HepG2 (cell line): ENCODE results near the gene SNX9. TPM values are rescaled to one million over a fixed set of nuclear protein-coding genes. Genes with fewer than 3 reads are reported as not detected.

Experiments used
- CBFB ChIP-seq: sonication (generic); formaldehyde crosslinking; IDR thresholded peaks from 2 replicates; pipeline ENCODE4 v1.4.0; 2020; ENCODE audit warnings: missing genetic modification reagents
- EEA1 ChIP-seq: sonication (generic); formaldehyde crosslinking; IDR thresholded peaks from 2 replicates; pipeline ENCODE4 v1.5.1; 2020; ENCODE audit warnings: mild to moderate bottlenecking, missing genetic modification reagents, borderline replicate concordance
- NR2F6 ChIP-seq, 2 experiments: IDR thresholded peaks; 2 replicates each; pipeline ENCODE4 v1.6.1; 2016; ENCODE audit warnings: antibody characterized with exemption in 1 of 2, mild to moderate bottlenecking in 1 of 2
- RBM39 ChIP-seq: fragments of 200-400 bp; formaldehyde crosslinking; IDR thresholded peaks from one replicate; pipeline ENCODE4 v1.6.1; 2018; ENCODE audit warnings: antibody characterized with exemption, mild to moderate bottlenecking, low read depth, low read length; ENCODE audit not compliant: poor library complexity, severe bottlenecking
- REL ChIP-seq: sonication (generic); formaldehyde crosslinking; conservative IDR thresholded peaks from 2 replicates; pipeline ENCODE4 v1.8.0; 2022; ENCODE audit warnings: mild to moderate bottlenecking, missing genetic modification reagents, moderate library complexity
- ZBTB20 ChIP-seq: sonication (generic); formaldehyde crosslinking; IDR thresholded peaks from 2 replicates; pipeline ENCODE4 v1.8.1; 2023; ENCODE audit warnings: missing genetic modification reagents, low read depth, mild to moderate bottlenecking, borderline replicate concordance
- ZKSCAN5 ChIP-seq: sonication (generic); formaldehyde crosslinking; IDR thresholded peaks from 2 replicates; pipeline ENCODE4 v1.5.1; 2020; ENCODE audit warnings: mild to moderate bottlenecking, missing genetic modification reagents
- ZNF318 ChIP-seq: sonication (generic); formaldehyde crosslinking; IDR thresholded peaks from 2 replicates; pipeline ENCODE4 v1.4.0; 2020; ENCODE audit warnings: mild to moderate bottlenecking, missing genetic modification reagents
- ZNF407 ChIP-seq: sonication (generic); formaldehyde crosslinking; IDR thresholded peaks from one replicate; pipeline ENCODE4 v1.5.1; 2020; ENCODE audit warnings: mild to moderate bottlenecking, missing genetic modification reagents; ENCODE audit errors: not compliant biosample characterization
- ZNF644 ChIP-seq: IDR thresholded peaks from 2 replicates; pipeline ENCODE4 v1.6.1; 2016; ENCODE audit warnings: low read depth
- ZNF781 ChIP-seq: sonication (generic); formaldehyde crosslinking; IDR thresholded peaks from 2 replicates; pipeline ENCODE4 v1.5.1; 2020; ENCODE audit warnings: borderline replicate concordance, mild to moderate bottlenecking, missing genetic modification reagents; ENCODE audit errors: not compliant biosample characterization
- polyA plus RNA-seq, 8 experiments: library from polyadenylated mRNA; depleted of rRNA in 3 of 8; stranded (reverse) in 7 of 8; unstranded in 1 of 8; fragments of >200 nt; fragmentation: Illumina TruSeq in 4 of 8; extraction: Trizol in 4 of 8; gene quantifications; 2 replicates each; pipeline versions ENCODE4 v1.2.1 to v1.2.3, GENCODE V29; 2011 to 2016; ENCODE audit warnings: low read depth in 4 of 8, missing spikeins in 1 of 8, mixed read lengths in 1 of 8; ENCODE audit not compliant: insufficient read depth in 1 of 8
- total RNA-seq, 5 experiments: library from RNA; depleted of rRNA; stranded (reverse); fragments of >200 nt; fragmentation: Illumina TruSeq; extraction: Trizol; gene quantifications; 2 replicates each; pipeline ENCODE4 v1.2.3, GENCODE V29; 2016; ENCODE audit warnings: low read depth in 1 of 5

The SNX9 gene
- total and polyA plus RNA-seq, 2 of the 13 experiments (the other 11 are each of a cell fraction or from before 2014, with no cell fraction given) = 21.9 to 36.0 TPM

GRCh38 chr6:157823528-157824370, 703 bp downstream of the SNX9 start (continued):
- no peak for TF ChIP-seq ZNF318 (CRISPR knock-in tag)
- TF ChIP-seq CBFB (CRISPR knock-in tag) = no peak
- TF ChIP-seq ZNF407 (CRISPR knock-in tag) = no peak
- TF ChIP-seq ZNF781 (CRISPR knock-in tag) = no peak
- no peak for TF ChIP-seq ZBTB20 (CRISPR knock-in tag)
- TF ChIP-seq RBM39 = no peak
- no peak for TF ChIP-seq NR2F6 (IDR thresholded peaks at IDR 0.05)
- TF ChIP-seq NR2F6 (CRISPR knock-in tag; IDR thresholded peaks at IDR 0.05) = no peak
- no peak for TF ChIP-seq EEA1 (CRISPR knock-in tag)
- no peak for TF ChIP-seq ZNF644 (CRISPR knock-in tag)
- TF ChIP-seq REL (CRISPR knock-in tag) = no peak
- no peak for TF ChIP-seq ZKSCAN5
